ENCODE results near the gene MT3.

Gene MT3

GRCh38 chr16:56589141-56590039 lies at the start of gene MT3:
Gene MT3, plus strand, starts transcription at chr16:56589528. Its CDS starts 63 bp downstream, at chr16:56589591.
- peak; percentile 86 for DNase-seq

GRCh38 chr16:56539656-56540055 lies 49.7 kb upstream of the MT3 start:
- no peak for DNase-seq

- DNase-seq, result no peak
Measured at GRCh38 chr16:56542039-56542438, 47.3 kb upstream of the MT3 start.

GRCh38 chr16:56547120-56547948 lies 42.0 kb upstream of the MT3 start:
- DNase-seq, result peak; percentile 69

- DNase-seq, result no peak
Measured at GRCh38 chr16:56547949-56548567, 41.3 kb upstream of the MT3 start.

- no peak for DNase-seq
Measured at GRCh38 chr16:56549161-56549560, 40.2 kb upstream of the MT3 start.

- no peak for DNase-seq
Measured at GRCh38 chr16:56549744-56550385, 39.5 kb upstream of the MT3 start.

- peak; percentile 80 for DNase-seq
Measured at GRCh38 chr16:56551796-56552738, 37.3 kb upstream of the MT3 start.

- no peak for DNase-seq
Measured at GRCh38 chr16:56554441-56554840, 34.9 kb upstream of the MT3 start.

GRCh38 chr16:56558024-56558747 lies 31.1 kb upstream of the MT3 start:
- DNase-seq, result peak; percentile 69

- no peak for DNase-seq
Measured at GRCh38 chr16:56559109-56559508, 30.2 kb upstream of the MT3 start.

- DNase-seq, result no peak
Measured at GRCh38 chr16:56560447-56560846, 28.9 kb upstream of the MT3 start.

GRCh38 chr16:56561126-56561525 lies 28.2 kb upstream of the MT3 start:
- DNase-seq, result no peak

GRCh38 chr16:56564793-56565477 lies 24.4 kb upstream of the MT3 start, which contains the start of gene MT4:
Gene MT4, plus strand, starts transcription at chr16:56565073. Its CDS starts 56 bp downstream, at chr16:56565129.
- no peak for DNase-seq

GRCh38 chr16:56569971-56570370 lies 19.4 kb upstream of the MT3 start:
- no peak for DNase-seq

- no peak for DNase-seq
Measured at GRCh38 chr16:56571525-56571924, 17.8 kb upstream of the MT3 start.

- no peak for DNase-seq
Measured at GRCh38 chr16:56574625-56575024, 14.7 kb upstream of the MT3 start.

GRCh38 chr16:56576585-56577299 lies 12.6 kb upstream of the MT3 start:
- peak; percentile 98 for DNase-seq

- DNase-seq, result no peak
Measured at GRCh38 chr16:56577300-56577625, 12.1 kb upstream of the MT3 start.
